ENCODE measurements around the gene ELP6. TPM values are rescaled to one million over a fixed set of nuclear protein-coding genes. Genes with fewer than 3 reads are reported as not detected.
A peak's percentile ranks its signal among the peaks of the same experiment; 100 is the strongest.

The ELP6 gene
- total and polyA plus RNA-seq, 9 of the 15 experiments (the other 6 are each of a cell fraction or from before 2014, with no cell fraction given) = 76.9 to 198 (median 83.3) TPM

GRCh38 chr3:47475570-47476329 lies 37.8 kb downstream of the ELP6 start, which contains the start of gene SCAP (continued):
- peak; percentile 65 for TF ChIP-seq FIP1L1 (IDR thresholded peaks at IDR 0.05; ENCODE audit: low read depth, low read length, poor library complexity, severe bottlenecking)
- TF ChIP-seq ARID1B (IDR thresholded peaks at IDR 0.05) = peak; percentile 33; the same call in 1 of the 2 replicates
- TF ChIP-seq, protein P1, sequence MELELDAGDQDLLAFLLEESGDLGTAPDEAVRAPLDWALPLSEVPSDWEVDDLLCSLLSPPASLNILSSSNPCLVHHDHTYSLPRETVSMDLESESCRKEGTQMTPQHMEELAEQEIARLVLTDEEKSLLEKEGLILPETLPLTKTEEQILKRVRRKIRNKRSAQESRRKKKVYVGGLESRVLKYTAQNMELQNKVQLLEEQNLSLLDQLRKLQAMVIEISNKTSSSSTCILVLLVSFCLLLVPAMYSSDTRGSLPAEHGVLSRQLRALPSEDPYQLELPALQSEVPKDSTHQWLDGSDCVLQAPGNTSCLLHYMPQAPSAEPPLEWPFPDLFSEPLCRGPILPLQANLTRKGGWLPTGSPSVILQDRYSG (tag; conservative IDR thresholded peaks at IDR 0.05; ENCODE audit: low read depth) = no peak; the same call in 1 of the 2 replicates
- TF ChIP-seq HMGN3 (IDR thresholded peaks at IDR 0.05; ENCODE audit: borderline replicate concordance, extremely low read depth, insufficient read length, low read depth, low read length) = no peak
- peak; percentile 48 for TF ChIP-seq DEAF1 (CRISPR knock-in tag; IDR thresholded peaks at IDR 0.05)
- TF ChIP-seq PCBP1 (IDR thresholded peaks at IDR 0.05; ENCODE audit: low read depth, low read length, poor library complexity, severe bottlenecking) = peak; percentile 97
- no peak; the same call in 1 of the 2 replicates for TF ChIP-seq HDAC8 (tag; IDR thresholded peaks at IDR 0.05)
- TF ChIP-seq RNF2 (IDR thresholded peaks at IDR 0.05) = 0 out of 2 replicates have a peak, but pooled peaks have one; percentile 52
- TF ChIP-seq GTF2E2 (tag; IDR thresholded peaks at IDR 0.05) = no peak
- no peak for TF ChIP-seq TCF15 (CRISPR knock-in tag; IDR thresholded peaks at IDR 0.05)
- no peak for TF ChIP-seq MBD2 (IDR thresholded peaks at IDR 0.05; ENCODE audit: borderline replicate concordance, low read depth)
- TF ChIP-seq FOXJ3 (CRISPR knock-in tag; IDR thresholded peaks at IDR 0.05) = no peak
- peak; percentile 13; the same call in 1 of the 2 replicates for TF ChIP-seq ATF6 (CRISPR knock-in tag; IDR thresholded peaks at IDR 0.05)
- no peak for TF ChIP-seq EZH2 (IDR thresholded peaks at IDR 0.05; ENCODE audit: borderline replicate concordance, low read depth, low read length)
- no peak for TF ChIP-seq ETV6 (IDR thresholded peaks at IDR 0.05; ENCODE audit: borderline replicate concordance in 1 of 2, low read depth in 2 of 2, low read length in 1 of 2)
- TF ChIP-seq ETV6 (CRISPR knock-in tag; IDR thresholded peaks at IDR 0.05; ENCODE audit: borderline replicate concordance) = no peak
- TF ChIP-seq CBX8 (IDR thresholded peaks at IDR 0.05; ENCODE audit: borderline replicate concordance, extremely low read depth, low read depth, low read length, poor library complexity, severe bottlenecking) = no peak
- TF ChIP-seq HDAC2 (IDR thresholded peaks at IDR 0.05) = peak; percentile 65
- TF ChIP-seq, protein P2, sequence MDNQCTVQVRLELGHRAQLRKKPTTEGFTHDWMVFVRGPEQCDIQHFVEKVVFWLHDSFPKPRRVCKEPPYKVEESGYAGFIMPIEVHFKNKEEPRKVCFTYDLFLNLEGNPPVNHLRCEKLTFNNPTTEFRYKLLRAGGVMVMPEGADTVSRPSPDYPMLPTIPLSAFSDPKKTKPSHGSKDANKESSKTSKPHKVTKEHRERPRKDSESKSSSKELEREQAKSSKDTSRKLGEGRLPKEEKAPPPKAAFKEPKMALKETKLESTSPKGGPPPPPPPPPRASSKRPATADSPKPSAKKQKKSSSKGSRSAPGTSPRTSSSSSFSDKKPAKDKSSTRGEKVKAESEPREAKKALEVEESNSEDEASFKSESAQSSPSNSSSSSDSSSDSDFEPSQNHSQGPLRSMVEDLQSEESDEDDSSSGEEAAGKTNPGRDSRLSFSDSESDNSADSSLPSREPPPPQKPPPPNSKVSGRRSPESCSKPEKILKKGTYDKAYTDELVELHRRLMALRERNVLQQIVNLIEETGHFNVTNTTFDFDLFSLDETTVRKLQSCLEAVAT (IDR thresholded peaks at IDR 0.05) = peak in 1 of 2 experiments; percentile 82; a peak in 1 of 4 replicates
- TF ChIP-seq TAL1 (IDR thresholded peaks at IDR 0.05) = no peak
